Esophagus squamous epithelium (tissue), 5 donors: ENCODE data around the gene PCSK5. TPM values are rescaled to one million over a fixed set of nuclear protein-coding genes. Genes with fewer than 3 reads are reported as not detected.

Experiments used
- DNase-seq: peaks from one replicate; lab custom pipeline; 2025; lab: John Stamatoyannopoulos, UW
- H3K27ac ChIP-seq, 4 donors: fragments of 200-600 bp; sonication (generic); one replicate each; pipeline ENCODE4 v1.5.1; 2016 to 2019; ENCODE audit warnings: mild to moderate bottlenecking in 1 of 4
- H3K27me3 ChIP-seq, 4 donors: fragments of 200-600 bp; sonication (generic); 1 replicate in 3 of 4; 2 replicates in 1 of 4; pipeline versions ENCODE4 v1.5.1 to v1.6.0; 2017 to 2021; ENCODE audit warnings: antibody characterized with exemption in 1 of 4
- H3K36me3 ChIP-seq, 3 donors: fragments of 200-600 bp; sonication (generic); one replicate each; pipeline ENCODE4 v1.5.1; 2016 to 2019
- H3K4me1 ChIP-seq, 3 donors: fragments of 200-600 bp; sonication (generic); one replicate each; pipeline ENCODE4 v1.5.1; 2017 to 2019
- H3K4me3 ChIP-seq, 4 donors: fragments of 200-600 bp; sonication (generic); 1 replicate in 3 of 4; 2 replicates in 1 of 4; pipeline ENCODE4 v1.5.1; 2016 to 2019; ENCODE audit warnings: mild to moderate bottlenecking in 2 of 4, moderate library complexity in 1 of 4
- H3K9me3 ChIP-seq, 3 donors: fragments of 200-600 bp; sonication (generic); one replicate each; pipeline ENCODE4 v1.5.1; 2016 to 2019
- POLR2A ChIP-seq, 4 donors: fragments of 450-650 bp; IDR thresholded peaks; one replicate each; pipeline ENCODE4 v1.6.1; 2017; ENCODE audit warnings: antibody characterized with exemption in 4 of 4, mild to moderate bottlenecking in 4 of 4, moderate library complexity in 3 of 4
- WGBS, 2 donors: methylation state at CpG; one replicate each; pipeline ENCODE4 v1.1.5; 2018; 5-methylcytosine and 5-hydroxymethylcytosine counted together
- intact Hi-C: fragments of 100-400 bp; cut with DNase I; formaldehyde crosslinking; loops from one replicate; pipeline ENCODE4 v1.15.0; 2022
- total RNA-seq, 4 donors: library from RNA; depleted of rRNA; stranded (reverse); fragments of >200 nt; gene quantifications; one replicate each; pipeline ENCODE4 v1.1.0, GENCODE V29; 2016
- TF ChIP-seq, protein P1 (sequence below), 6 experiments: fragments of 450-650 bp in 4 of 6; fragments of 200-600 bp in 2 of 6; sonication (generic) in 2 of 6; IDR thresholded peaks; one replicate each; pipeline ENCODE4 v1.5.1; 2016 to 2019; ENCODE audit warnings: antibody characterized with exemption in 6 of 6, mild to moderate bottlenecking in 4 of 6, moderate library complexity in 4 of 6
- donor health status: DM: yes; HTN: yes; CAD: no.

Gene PCSK5
- total RNA-seq, 4 donors from 2014 or later = 8.4 to 33.8 (median 24.2) TPM

DNA sequence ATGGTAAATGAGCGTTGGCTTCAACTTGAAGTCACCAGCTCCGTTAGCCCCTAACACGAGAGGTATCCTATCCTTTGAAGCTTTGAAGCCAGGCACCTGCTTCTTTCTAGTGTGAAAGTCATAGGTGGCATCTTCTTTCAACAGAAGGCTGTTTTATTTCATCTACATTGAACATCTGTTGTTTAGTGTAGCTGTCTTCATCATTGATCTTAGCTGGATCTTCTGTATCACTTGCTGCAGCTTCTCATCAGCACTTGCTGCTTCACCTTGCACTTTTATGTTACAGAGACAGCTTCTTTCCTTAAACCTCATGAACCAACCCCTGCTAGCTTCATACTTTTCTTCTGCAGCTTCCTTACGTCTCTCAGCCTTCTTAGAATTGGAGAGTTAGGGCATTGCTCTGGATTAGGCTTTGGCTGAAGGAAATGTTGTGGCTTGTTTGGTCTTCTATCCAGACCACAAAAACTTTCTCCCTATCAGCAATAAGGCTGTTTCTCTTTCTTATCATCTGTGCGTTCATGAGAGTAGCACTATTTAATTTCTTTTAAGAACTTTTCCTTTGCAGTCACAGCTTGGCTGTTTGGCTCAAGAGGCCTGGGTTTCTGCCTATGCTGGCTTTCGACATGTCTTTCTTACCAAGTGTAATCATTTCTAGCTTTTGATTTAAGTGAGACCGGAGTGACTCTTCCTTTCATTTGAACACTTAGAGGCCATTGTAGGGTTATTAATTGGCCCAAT lies 47.2 kb downstream of the PCSK5 start:
- Histone ChIP-seq H3K36me3 (peaks cover 0 to 22% (median 0%) of the 10 kb centered on the region in 3 donors), H3K27ac (no peak overlapping the region), H3K27me3 (no peaks in the 10 kb centered on the region), H3K9me3 (no peaks in the 10 kb centered on the region), H3K4me3 (no peak overlapping the region), H3K4me1 (peaks cover 0 to 14% (median 4%) of the 10 kb centered on the region in 3 donors)
- WGBS, 2 donors = 77 to 86% methylated on average over 7 of the region's 7 CpGs
- intact Hi-C loops = no loop called here
- no peak for DNase-seq
- TF ChIP-seq, protein P1, sequence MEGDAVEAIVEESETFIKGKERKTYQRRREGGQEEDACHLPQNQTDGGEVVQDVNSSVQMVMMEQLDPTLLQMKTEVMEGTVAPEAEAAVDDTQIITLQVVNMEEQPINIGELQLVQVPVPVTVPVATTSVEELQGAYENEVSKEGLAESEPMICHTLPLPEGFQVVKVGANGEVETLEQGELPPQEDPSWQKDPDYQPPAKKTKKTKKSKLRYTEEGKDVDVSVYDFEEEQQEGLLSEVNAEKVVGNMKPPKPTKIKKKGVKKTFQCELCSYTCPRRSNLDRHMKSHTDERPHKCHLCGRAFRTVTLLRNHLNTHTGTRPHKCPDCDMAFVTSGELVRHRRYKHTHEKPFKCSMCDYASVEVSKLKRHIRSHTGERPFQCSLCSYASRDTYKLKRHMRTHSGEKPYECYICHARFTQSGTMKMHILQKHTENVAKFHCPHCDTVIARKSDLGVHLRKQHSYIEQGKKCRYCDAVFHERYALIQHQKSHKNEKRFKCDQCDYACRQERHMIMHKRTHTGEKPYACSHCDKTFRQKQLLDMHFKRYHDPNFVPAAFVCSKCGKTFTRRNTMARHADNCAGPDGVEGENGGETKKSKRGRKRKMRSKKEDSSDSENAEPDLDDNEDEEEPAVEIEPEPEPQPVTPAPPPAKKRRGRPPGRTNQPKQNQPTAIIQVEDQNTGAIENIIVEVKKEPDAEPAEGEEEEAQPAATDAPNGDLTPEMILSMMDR (IDR thresholded peaks at IDR 0.05) = no peak
- TF ChIP-seq POLR2A (IDR thresholded peaks at IDR 0.05) = no peak

DNA sequence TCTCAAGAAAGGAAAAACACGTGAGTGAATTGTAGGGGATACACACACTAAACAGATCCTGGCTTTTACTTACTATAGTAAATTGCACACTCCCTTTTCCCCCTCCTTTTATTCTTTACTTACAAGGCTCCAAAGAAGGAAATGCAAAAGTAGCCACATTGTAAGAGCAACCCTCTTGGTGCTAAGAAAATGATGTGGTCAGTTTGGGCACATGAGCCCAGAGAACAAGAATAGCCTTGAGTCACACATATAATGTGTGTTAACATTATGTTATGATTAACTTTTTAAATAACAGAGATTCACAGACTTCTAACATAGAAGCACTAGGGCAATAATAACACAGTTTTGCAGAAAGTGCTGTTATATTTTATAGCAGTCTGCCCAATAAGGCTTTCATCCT lies 48.5 kb downstream of the PCSK5 start:
- H3K9me3 ChIP-seq = no peaks in the 10 kb centered on the region
- H3K27me3 ChIP-seq = no peaks in the 10 kb centered on the region
- intact Hi-C loops = no loop called here
- WGBS, 2 donors = 67 to 76% methylated on average over 1 of the region's 1 CpG
- TF ChIP-seq POLR2A (IDR thresholded peaks at IDR 0.05) = no peak
- TF ChIP-seq, protein P1 (IDR thresholded peaks at IDR 0.05) = no peak
- DNase-seq = no peak
- H3K27ac ChIP-seq = no peak overlapping the region
- peaks cover 0 to 14% (median 4%) of the 10 kb centered on the region in 3 donors for H3K4me1 ChIP-seq
- H3K36me3 ChIP-seq = peaks cover 0 to 11% (median 0%) of the 10 kb centered on the region in 3 donors
- H3K4me3 ChIP-seq = no peak overlapping the region

DNA sequence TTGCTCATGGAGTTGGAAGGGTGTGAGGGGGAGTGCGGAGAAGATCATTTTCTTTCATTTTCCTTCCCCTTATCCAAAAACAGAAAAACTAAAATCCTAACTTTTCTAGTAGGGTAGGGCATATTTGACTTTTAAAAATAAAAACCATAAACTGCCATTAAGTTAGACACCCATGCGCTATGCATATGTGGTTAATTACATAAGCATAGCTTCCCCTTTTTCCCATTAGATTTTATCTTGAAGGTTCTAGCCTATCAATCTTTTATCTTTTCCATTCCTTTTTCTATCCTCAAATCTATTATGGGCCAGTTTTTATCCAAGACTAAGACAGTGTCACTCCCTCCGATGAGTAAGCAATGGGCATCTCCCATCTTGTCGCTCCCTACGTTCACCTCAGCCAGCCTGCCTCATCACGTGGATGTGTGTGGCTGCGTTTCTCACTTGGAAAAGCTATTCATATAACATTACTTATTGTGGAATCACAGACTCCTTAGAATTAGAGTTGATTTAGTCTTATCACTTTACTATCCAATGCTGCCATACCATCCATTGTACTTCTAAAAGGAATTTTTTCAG lies 49.2 kb downstream of the PCSK5 start:
- 45 to 79% methylated on average over 7 of the region's 7 CpGs for WGBS, 2 donors

DNA sequence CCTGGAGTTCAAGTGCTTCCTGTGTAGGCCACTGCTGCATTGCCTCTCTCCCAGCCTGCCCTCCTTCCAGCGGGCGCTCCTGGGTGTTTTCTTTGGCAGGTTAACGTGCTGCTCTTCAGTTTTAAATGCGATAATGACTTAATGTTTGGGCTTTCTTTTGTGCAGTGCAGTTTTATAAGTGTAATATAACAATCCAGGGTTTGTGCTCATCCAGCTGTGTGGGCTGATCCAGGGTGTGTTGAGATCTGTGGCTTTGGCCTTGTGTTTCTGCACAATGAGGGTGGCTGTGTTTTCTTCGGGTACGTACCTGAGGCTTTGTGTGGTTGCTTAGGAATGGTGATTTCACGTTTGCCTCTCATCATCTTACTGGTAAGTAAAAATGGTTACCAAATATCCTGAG lies 50.6 kb downstream of the PCSK5 start:
- H3K9me3 ChIP-seq = no peaks in the 10 kb centered on the region

More for the DNA sequence above, 49.2 kb downstream of the PCSK5 start:
- H3K36me3 ChIP-seq = peaks cover 0 to 4% (median 0%) of the 10 kb centered on the region in 3 donors
- peaks cover 0 to 14% (median 4%) of the 10 kb centered on the region in 3 donors for H3K4me1 ChIP-seq
- no peak for TF ChIP-seq POLR2A (IDR thresholded peaks at IDR 0.05)
- TF ChIP-seq, protein P1 (IDR thresholded peaks at IDR 0.05) = no peak
- intact Hi-C loops = no loop called here
- H3K27me3 ChIP-seq = no peaks in the 10 kb centered on the region
- no peak overlapping the region for H3K4me3 ChIP-seq
- H3K9me3 ChIP-seq = no peaks in the 10 kb centered on the region
- H3K27ac ChIP-seq = no peak overlapping the region
- DNase-seq = no peak

More for the DNA sequence above, 50.6 kb downstream of the PCSK5 start:
- intact Hi-C loops = no loop called here
- WGBS, 2 donors = 70 to 78% methylated on average over 7 of the region's 7 CpGs
- Histone ChIP-seq H3K4me1 (peaks cover 0 to 5% (median 0%) of the 10 kb centered on the region in 3 donors), H3K4me3 (no peak overlapping the region), H3K36me3 (no peaks in the 10 kb centered on the region), H3K27me3 (no peaks in the 10 kb centered on the region), H3K27ac (no peak overlapping the region)
- DNase-seq = no peak
- no peak for TF ChIP-seq POLR2A (IDR thresholded peaks at IDR 0.05)
- TF ChIP-seq, protein P1 (IDR thresholded peaks at IDR 0.05) = no peak
